Measurements from ENCODE around the gene LAMP2.
"Not testable (repeated sequence)": the region's sequence is repeated elsewhere in the genome, so short reads cannot be mapped to it uniquely, and the experiment has no call there.

The LAMP2 gene

GRCh38 chrX:120468825-120469525, at the start of gene LAMP2:
LAMP2 (minus strand) TSS chrX:120469296; CDS start chrX:120469169, 127 bp downstream.
- in situ Hi-C loops (cut with HindIII; ENCODE audit: low sequenced_read_pairs): no loop called here

- in situ Hi-C loops (cut with HindIII; ENCODE audit: low sequenced_read_pairs): no loop called here
Measured at GRCh38 chrX:120517936-120518335, 48.8 kb upstream of the LAMP2 start.

GRCh38 chrX:120514236-120514635, 45.1 kb upstream of the LAMP2 start:
- in situ Hi-C loops (cut with HindIII; ENCODE audit: low sequenced_read_pairs): no loop called here

GRCh38 chrX:120512627-120513026, 43.5 kb upstream of the LAMP2 start:
- in situ Hi-C loops (cut with HindIII; ENCODE audit: low sequenced_read_pairs): no loop called here

- in situ Hi-C loops (cut with HindIII; ENCODE audit: low sequenced_read_pairs): no loop called here
Measured at GRCh38 chrX:120512222-120512621, 43.1 kb upstream of the LAMP2 start.

- in situ Hi-C loops (cut with HindIII; ENCODE audit: low sequenced_read_pairs): no loop called here
Measured at GRCh38 chrX:120504569-120504968, 35.5 kb upstream of the LAMP2 start.

- in situ Hi-C loops (cut with HindIII; ENCODE audit: low sequenced_read_pairs): no loop called here
Measured at GRCh38 chrX:120499301-120500072, 30.4 kb upstream of the LAMP2 start.

- in situ Hi-C loops (cut with HindIII; ENCODE audit: low sequenced_read_pairs): not testable (repeated sequence)
Measured at GRCh38 chrX:120490119-120490518, 21.0 kb upstream of the LAMP2 start.

GRCh38 chrX:120486786-120487185, 17.7 kb upstream of the LAMP2 start:
- in situ Hi-C loops (cut with HindIII; ENCODE audit: low sequenced_read_pairs): no loop called here

GRCh38 chrX:120485638-120486520, 16.8 kb upstream of the LAMP2 start:
- in situ Hi-C loops (cut with HindIII; ENCODE audit: low sequenced_read_pairs): no loop called here

- in situ Hi-C loops (cut with HindIII; ENCODE audit: low sequenced_read_pairs): no loop called here
Measured at GRCh38 chrX:120485315-120485637, 16.2 kb upstream of the LAMP2 start.

GRCh38 chrX:120477453-120477852, 8.4 kb upstream of the LAMP2 start:
- in situ Hi-C loops (cut with HindIII; ENCODE audit: low sequenced_read_pairs): no loop called here

- in situ Hi-C loops (cut with HindIII; ENCODE audit: low sequenced_read_pairs): no loop called here
Measured at GRCh38 chrX:120476714-120477113, 7.6 kb upstream of the LAMP2 start.

GRCh38 chrX:120475447-120475846, 6.4 kb upstream of the LAMP2 start:
- in situ Hi-C loops (cut with HindIII; ENCODE audit: low sequenced_read_pairs): not testable (repeated sequence)

GRCh38 chrX:120474085-120474484, 5.0 kb upstream of the LAMP2 start:
- in situ Hi-C loops (cut with HindIII; ENCODE audit: low sequenced_read_pairs): no loop called here

- in situ Hi-C loops (cut with HindIII; ENCODE audit: low sequenced_read_pairs): not testable (repeated sequence)
Measured at GRCh38 chrX:120469657-120470056, 561 bp upstream of the LAMP2 start.

GRCh38 chrX:120468479-120468824, 644 bp downstream of the LAMP2 start:
- in situ Hi-C loops (cut with HindIII; ENCODE audit: low sequenced_read_pairs): no loop called here

- in situ Hi-C loops (cut with HindIII; ENCODE audit: low sequenced_read_pairs): no loop called here
Measured at GRCh38 chrX:120468071-120468470, 1.0 kb downstream of the LAMP2 start.

- in situ Hi-C loops (cut with HindIII; ENCODE audit: low sequenced_read_pairs): no loop called here
Measured at GRCh38 chrX:120464411-120464810, 4.7 kb downstream of the LAMP2 start.

GRCh38 chrX:120463241-120463640, 5.9 kb downstream of the LAMP2 start:
- in situ Hi-C loops (cut with HindIII; ENCODE audit: low sequenced_read_pairs): no loop called here

GRCh38 chrX:120462370-120462769, 6.7 kb downstream of the LAMP2 start:
- in situ Hi-C loops (cut with HindIII; ENCODE audit: low sequenced_read_pairs): no loop called here

- in situ Hi-C loops (cut with HindIII; ENCODE audit: low sequenced_read_pairs): no loop called here
Measured at GRCh38 chrX:120459309-120459708, 9.8 kb downstream of the LAMP2 start.

Measured in endothelial cell of hepatic sinusoid (primary cell).